Activated CD4-positive, alpha-beta T cell treated with anti-CD3 and anti-CD28 coated beads, Interleukin-2, Interleukin-6, amounts not matched to agents 100 ng/mL and 50 ng/mL, durations not matched to agents 16 hours and 8 hours (primary cell): Measurements from ENCODE around the gene SPEM3.

Experiments used
- DNase-seq: peaks from one replicate; pipeline ENCODE4 v3.0.0-alpha.2; 2020

Gene SPEM3

GRCh38 chr17:7428557-7428956, at the start of gene SPEM3:
Gene SPEM3 (plus strand): TSS chr17:7428857. CDS start chr17:7428903, 46 bp downstream.
- no peak for DNase-seq

- no peak for DNase-seq
Observed at GRCh38 chr17:7379134-7379533, 49.5 kb upstream of the SPEM3 start.

GRCh38 chr17:7380321-7380720, 48.3 kb upstream of the SPEM3 start:
- DNase-seq: no peak

- no peak for DNase-seq
Observed at GRCh38 chr17:7380855-7381683, 47.6 kb upstream of the SPEM3 start, which contains the start of gene TNK1. Gene TNK1 (plus strand): TSS chr17:7381089. CDS start chr17:7382927, 1,838 bp downstream.

GRCh38 chr17:7382901-7383300, 45.8 kb upstream of the SPEM3 start:
- DNase-seq: no peak

- no peak for DNase-seq
Observed at GRCh38 chr17:7383371-7383741, 45.3 kb upstream of the SPEM3 start.

- DNase-seq: peak; percentile 82
Observed at GRCh38 chr17:7383742-7384488, 44.7 kb upstream of the SPEM3 start.

GRCh38 chr17:7384489-7385081, 44.1 kb upstream of the SPEM3 start:
- no peak for DNase-seq

- no peak for DNase-seq
Observed at GRCh38 chr17:7388856-7389255, 39.8 kb upstream of the SPEM3 start.

- DNase-seq: no peak
Observed at GRCh38 chr17:7389924-7390910, 38.4 kb upstream of the SPEM3 start.

GRCh38 chr17:7391307-7391706, 37.4 kb upstream of the SPEM3 start:
- no peak for DNase-seq

GRCh38 chr17:7392696-7393612, 35.7 kb upstream of the SPEM3 start:
- no peak for DNase-seq

GRCh38 chr17:7393613-7394451, 34.8 kb upstream of the SPEM3 start:
- DNase-seq: peak; percentile 54

- DNase-seq: peak; percentile 90
Observed at GRCh38 chr17:7394452-7395191, 34.0 kb upstream of the SPEM3 start, which contains the start of gene PLSCR3. Gene PLSCR3 (minus strand): TSS chr17:7394525. CDS start chr17:7394110, 415 bp downstream.

- DNase-seq: no peak
Observed at GRCh38 chr17:7396147-7396546, 32.5 kb upstream of the SPEM3 start.

GRCh38 chr17:7398612-7399011, 30.0 kb upstream of the SPEM3 start:
- DNase-seq: no peak

- peak; percentile 25 for DNase-seq
Observed at GRCh38 chr17:7403043-7403726, 25.5 kb upstream of the SPEM3 start.

- DNase-seq: no peak
Observed at GRCh38 chr17:7403727-7403976, 25.0 kb upstream of the SPEM3 start.
